ENCODE measurements around the gene RPS3. TPM values are rescaled to one million over a fixed set of nuclear protein-coding genes. Genes with fewer than 3 reads are reported as not detected.

Gene RPS3
- total RNA-seq, 2 donors from 2014 or later = 2,923 to 3,877 TPM

DNA sequence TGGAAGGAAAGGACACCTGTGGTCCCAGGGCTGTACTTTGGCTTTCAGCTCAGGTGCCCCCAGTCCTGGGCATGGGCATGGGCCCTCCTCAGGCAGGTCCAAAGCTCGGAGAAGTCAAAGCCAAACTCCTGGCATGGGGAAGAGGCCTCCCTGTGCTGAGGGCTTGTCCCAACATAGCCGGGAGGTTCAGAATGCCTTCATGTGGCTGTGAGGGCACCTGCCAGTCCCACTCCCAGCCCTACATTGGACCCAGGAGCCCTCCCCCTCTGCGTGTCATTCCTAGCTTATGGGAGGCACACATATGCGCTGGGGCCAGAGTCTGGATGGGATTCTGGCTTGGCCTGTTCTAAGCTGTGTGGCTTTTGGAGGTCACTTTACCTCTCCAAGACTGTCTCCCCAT, 34.7 kb downstream of the RPS3 start:
- WGBS, 2 experiments (ENCODE audit: insufficient coverage in 1 of 2, insufficient read length in 1 of 2) = 94 to 95% methylated on average over 4 of the region's 4 CpGs
- Histone ChIP-seq H3K4me1 (ENCODE audit: control insufficient read depth, insufficient read depth, low read length) (peaks cover 2% of the 10 kb centered on the region), H3K27ac (ENCODE audit: low read depth, low read length) (no peak overlapping the region), H3K27me3 (ENCODE audit: control insufficient read depth, insufficient read depth, low read length, poor library complexity, severe bottlenecking) (peaks cover 45% of the 10 kb centered on the region), H3K9ac (ENCODE audit: extremely low read depth, low read length, poor library complexity, severe bottlenecking) (no peak overlapping the region), H3K36me3 (ENCODE audit: control insufficient read depth, insufficient read depth, low read length) (no peaks in the 10 kb centered on the region), H3K4me3 (ENCODE audit: low read length) (no peak overlapping the region), H3K9me3 (ENCODE audit: control insufficient read depth, low read length) (peaks cover 6% of the 10 kb centered on the region)
- no peaks in the 10 kb centered on the region for H3K36me3 Mint-ChIP-seq (ENCODE audit: low read depth)
- no peak for DNase-seq
- peaks cover 44% of the 10 kb centered on the region for H3K27me3 Mint-ChIP-seq (ENCODE audit: insufficient read depth)
- no peak overlapping the region for H3K4me3 Mint-ChIP-seq
- peaks cover 14% of the 10 kb centered on the region for H3K4me1 Mint-ChIP-seq
- no peak overlapping the region for H3K27ac Mint-ChIP-seq
- TF ChIP-seq, protein P1, sequence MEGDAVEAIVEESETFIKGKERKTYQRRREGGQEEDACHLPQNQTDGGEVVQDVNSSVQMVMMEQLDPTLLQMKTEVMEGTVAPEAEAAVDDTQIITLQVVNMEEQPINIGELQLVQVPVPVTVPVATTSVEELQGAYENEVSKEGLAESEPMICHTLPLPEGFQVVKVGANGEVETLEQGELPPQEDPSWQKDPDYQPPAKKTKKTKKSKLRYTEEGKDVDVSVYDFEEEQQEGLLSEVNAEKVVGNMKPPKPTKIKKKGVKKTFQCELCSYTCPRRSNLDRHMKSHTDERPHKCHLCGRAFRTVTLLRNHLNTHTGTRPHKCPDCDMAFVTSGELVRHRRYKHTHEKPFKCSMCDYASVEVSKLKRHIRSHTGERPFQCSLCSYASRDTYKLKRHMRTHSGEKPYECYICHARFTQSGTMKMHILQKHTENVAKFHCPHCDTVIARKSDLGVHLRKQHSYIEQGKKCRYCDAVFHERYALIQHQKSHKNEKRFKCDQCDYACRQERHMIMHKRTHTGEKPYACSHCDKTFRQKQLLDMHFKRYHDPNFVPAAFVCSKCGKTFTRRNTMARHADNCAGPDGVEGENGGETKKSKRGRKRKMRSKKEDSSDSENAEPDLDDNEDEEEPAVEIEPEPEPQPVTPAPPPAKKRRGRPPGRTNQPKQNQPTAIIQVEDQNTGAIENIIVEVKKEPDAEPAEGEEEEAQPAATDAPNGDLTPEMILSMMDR (conservative IDR thresholded peaks at IDR 0.05) = no peak
- peaks cover 5% of the 10 kb centered on the region for H3K9me3 Mint-ChIP-seq

DNA sequence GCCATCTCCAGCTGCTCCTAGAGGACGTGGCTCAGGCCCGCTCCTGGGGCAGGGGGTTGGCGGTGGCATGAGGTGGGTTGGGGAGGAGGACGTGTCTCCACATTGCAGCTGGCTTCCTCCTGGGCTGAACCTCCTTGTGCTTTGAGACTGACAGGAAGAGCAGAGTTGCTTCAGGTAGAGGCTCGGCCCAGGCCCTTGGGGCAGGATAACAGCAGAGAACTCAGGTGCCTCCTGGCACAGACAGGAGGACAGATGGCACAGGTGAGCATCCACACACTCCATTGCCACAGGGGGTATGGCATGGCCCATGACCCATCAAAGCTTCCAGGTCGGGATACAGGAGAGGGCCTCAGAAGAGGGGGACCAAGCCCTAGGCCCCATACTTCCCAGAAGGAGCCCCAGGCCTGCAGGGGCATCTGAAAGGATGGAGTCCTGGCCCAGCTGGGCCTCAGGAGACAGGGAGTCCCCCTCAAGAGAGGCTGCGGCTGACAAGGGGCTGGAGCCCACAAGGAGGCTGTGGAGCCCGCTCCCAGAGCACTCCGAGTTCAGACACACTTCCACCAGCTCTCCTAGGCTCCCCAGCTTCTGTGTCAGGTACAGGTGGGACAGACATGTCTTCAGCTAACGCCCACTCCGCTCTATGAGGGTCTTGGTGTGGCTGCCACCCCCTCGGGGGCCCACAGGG, 35.7 kb downstream of the RPS3 start:
- 88 to 94% methylated on average over 5 to 12 of the region's 12 CpGs for WGBS, 2 experiments (ENCODE audit: insufficient coverage in 1 of 2, insufficient read length in 1 of 2)
- DNase-seq = no peak
- H3K4me1 Mint-ChIP-seq = peaks cover 20% of the 10 kb centered on the region

GRCh38 chr11:75435571-75435925, 36.2 kb downstream of the RPS3 start:
- H3K9me3 Mint-ChIP-seq = no peaks in the 10 kb centered on the region
- peaks cover 36% of the 10 kb centered on the region for H3K27me3 Mint-ChIP-seq (ENCODE audit: insufficient read depth)
- Histone ChIP-seq H3K4me3 (ENCODE audit: low read length) (no peak overlapping the region), H3K9me3 (ENCODE audit: control insufficient read depth, low read length) (no peaks in the 10 kb centered on the region), H3K27ac (ENCODE audit: low read depth, low read length) (no peak overlapping the region), H3K36me3 (ENCODE audit: control insufficient read depth, insufficient read depth, low read length) (no peaks in the 10 kb centered on the region), H3K4me1 (ENCODE audit: control insufficient read depth, insufficient read depth, low read length) (peaks cover 5% of the 10 kb centered on the region), H3K9ac (ENCODE audit: extremely low read depth, low read length, poor library complexity, severe bottlenecking) (no peak overlapping the region), H3K27me3 (ENCODE audit: control insufficient read depth, insufficient read depth, low read length, poor library complexity, severe bottlenecking) (peaks cover 31% of the 10 kb centered on the region)
- no peak for DNase-seq
- H3K27ac Mint-ChIP-seq = no peak overlapping the region
- H3K4me3 Mint-ChIP-seq = no peak overlapping the region
- peaks cover 24% of the 10 kb centered on the region for H3K4me1 Mint-ChIP-seq
- TF ChIP-seq, protein P1 (conservative IDR thresholded peaks at IDR 0.05) = no peak
- WGBS, 2 experiments (ENCODE audit: insufficient coverage in 1 of 2, insufficient read length in 1 of 2) = 88 to 91% methylated on average over 5 to 9 of the region's 9 CpGs
- H3K36me3 Mint-ChIP-seq (ENCODE audit: low read depth) = no peaks in the 10 kb centered on the region

More for the DNA sequence above, 35.7 kb downstream of the RPS3 start:
- peaks cover 36% of the 10 kb centered on the region for H3K27me3 ChIP-seq (ENCODE audit: control insufficient read depth, insufficient read depth, low read length, poor library complexity, severe bottlenecking)
- H3K4me1 ChIP-seq (ENCODE audit: control insufficient read depth, insufficient read depth, low read length) = peaks cover 5% of the 10 kb centered on the region
- no peaks in the 10 kb centered on the region for H3K36me3 ChIP-seq (ENCODE audit: control insufficient read depth, insufficient read depth, low read length)
- H3K27ac ChIP-seq (ENCODE audit: low read depth, low read length) = no peak overlapping the region
- Mint-ChIP-seq H3K27ac (no peak overlapping the region), H3K27me3 (ENCODE audit: insufficient read depth) (peaks cover 38% of the 10 kb centered on the region), H3K9me3 (no peaks in the 10 kb centered on the region), H3K4me3 (no peak overlapping the region), H3K36me3 (ENCODE audit: low read depth) (no peaks in the 10 kb centered on the region)
- H3K9ac ChIP-seq (ENCODE audit: extremely low read depth, low read length, poor library complexity, severe bottlenecking) = no peak overlapping the region
- TF ChIP-seq, protein P1 (conservative IDR thresholded peaks at IDR 0.05) = no peak
- no peaks in the 10 kb centered on the region for H3K9me3 ChIP-seq (ENCODE audit: control insufficient read depth, low read length)
- no peak overlapping the region for H3K4me3 ChIP-seq (ENCODE audit: low read length)

All from endodermal cell (in vitro differentiated cells).